H1 (cell line): ENCODE data around the gene TSR3. TPM values are rescaled to one million over a fixed set of nuclear protein-coding genes. Genes with fewer than 3 reads are reported as not detected.

Source experiments
- CTCF ChIA-PET: fragments of 300-600 bp; sonication (Branson Sonifier 250); formaldehyde crosslinking; loops from one replicate; lab custom pipeline; 2021; ENCODE audit not compliant: partially characterized antibody; lab: Charles Lee
- POLR2A ChIA-PET: fragments of 300-600 bp; sonication (Branson Sonifier 250); formaldehyde crosslinking; loops from one replicate; lab custom pipeline; 2021; ENCODE audit warnings: inconsistent platforms; ENCODE audit not compliant: partially characterized antibody; lab: Charles Lee
- DNase-seq, 2 experiments: peaks; one replicate each; pipeline versions ENCODE4 v3.0.0 to v3.0.0-alpha.2; 2010 to 2022; ENCODE audit warnings: low spot score in 2 of 2, low read depth in 1 of 2, mixed read lengths in 1 of 2
- FAIRE-seq: peaks from 2 replicates; lab custom pipeline; 2011; peaks lifted over from hg19 to GRCh38; lab: Jason Lieb, UNC
- H2AFZ ChIP-seq: 2 replicates; pipeline ENCODE4 v1.8.1; 2012; ENCODE audit warnings: low read length, inconsistent platforms
- H2AK5ac ChIP-seq: 2 replicates; pipeline ENCODE4 v1.6.1; 2013; ENCODE audit warnings: low read depth, low read length
- H2BK120ac ChIP-seq: replicated peaks from 2 replicates; pipeline ENCODE3; 2013; ENCODE audit warnings: low read depth, low read length, inconsistent platforms
- H2BK12ac ChIP-seq: 2 replicates; pipeline ENCODE4 v1.6.1; 2013; ENCODE audit warnings: low read depth, low read length
- H2BK15ac ChIP-seq: 2 replicates; pipeline ENCODE4 v1.6.1; 2013; ENCODE audit warnings: low read length
- H2BK20ac ChIP-seq: 2 replicates; pipeline ENCODE4 v1.6.1; 2013; ENCODE audit warnings: low read length
- H2BK5ac ChIP-seq: 2 replicates; pipeline ENCODE4 v1.6.1; 2013; ENCODE audit warnings: low read depth, low read length
- H3K14ac ChIP-seq: 2 replicates; pipeline ENCODE4 v1.6.1; 2013; ENCODE audit warnings: inconsistent platforms; ENCODE audit not compliant: insufficient read length
- H3K18ac ChIP-seq: 2 replicates; pipeline ENCODE4 v1.6.1; 2013; ENCODE audit warnings: low read length; ENCODE audit errors: extremely low read depth
- H3K23ac ChIP-seq: 2 replicates; pipeline ENCODE4 v1.6.1; 2013; ENCODE audit warnings: inconsistent platforms; ENCODE audit not compliant: insufficient read length
- H3K23me2 ChIP-seq: 2 replicates; pipeline ENCODE4 v1.6.1; 2013; ENCODE audit warnings: low read depth, low read length
- H3K27ac ChIP-seq: 2 replicates; pipeline ENCODE4 v1.6.1; 2011; ENCODE audit warnings: low read depth, low read length, inconsistent platforms
- H3K27me3 ChIP-seq, 4 experiments: replicated peaks in 1 of 4; 1 replicate in 1 of 4; 2 replicates in 3 of 4; pipeline versions ENCODE4 v1.6.1 to v1.8.1; 2011 to 2013; ENCODE audit warnings: low read length in 3 of 4, mild to moderate bottlenecking in 3 of 4, inconsistent platforms in 2 of 4, mixed read lengths in 2 of 4, moderate library complexity in 1 of 4; ENCODE audit not compliant: control insufficient read depth in 3 of 4, insufficient read depth in 3 of 4; ENCODE audit errors: extremely low read depth in 1 of 4
- H3K36me3 ChIP-seq, 4 experiments: 2 replicates each; pipeline versions ENCODE4 v1.6.1 to v1.8.1; 2011 to 2013; ENCODE audit warnings: mild to moderate bottlenecking in 4 of 4, low read length in 3 of 4, moderate library complexity in 2 of 4, control low read depth in 1 of 4, inconsistent platforms in 1 of 4; ENCODE audit not compliant: insufficient read depth in 4 of 4, control insufficient read depth in 2 of 4
- H3K4ac ChIP-seq: replicated peaks from 2 replicates; pipeline ENCODE3; 2013; ENCODE audit warnings: low read length, low read depth, mixed read lengths, inconsistent platforms; ENCODE audit not compliant: insufficient read length
- H3K4me1 ChIP-seq, 4 experiments: replicated peaks in 1 of 4; 1 replicate in 1 of 4; 2 replicates in 3 of 4; pipeline versions ENCODE4 v1.6.1 to v1.8.1; 2011 to 2013; ENCODE audit warnings: low read length in 3 of 4, inconsistent platforms in 2 of 4, mixed read lengths in 1 of 4; ENCODE audit not compliant: insufficient read depth in 4 of 4, control insufficient read depth in 3 of 4
- H3K4me2 ChIP-seq, 2 experiments: 2 replicates each; pipeline versions ENCODE4 v1.6.1 to v1.8.1; 2011 to 2013; ENCODE audit warnings: low read depth in 2 of 2, low read length in 2 of 2, control low read depth in 1 of 2, inconsistent platforms in 1 of 2, mild to moderate bottlenecking in 1 of 2; ENCODE audit not compliant: insufficient read depth in 1 of 2
- H3K4me3 ChIP-seq, 4 experiments: fragments of 200-600, 300-600 bp in 1 of 4; sonication (generic), shearing (Covaris generic), sonication (Bioruptor Twin) in 1 of 4; 2 replicates each; pipeline versions ENCODE4 v1.5.1 to v1.8.1; 2011 to 2016; ENCODE audit warnings: low read length in 4 of 4, low read depth in 3 of 4, control low read depth in 2 of 4, inconsistent platforms in 2 of 4, mild to moderate bottlenecking in 2 of 4, mixed read lengths in 1 of 4, moderate library complexity in 1 of 4; ENCODE audit not compliant: insufficient read depth in 2 of 4; ENCODE audit errors: extremely low read depth in 1 of 4
- H3K56ac ChIP-seq: replicated peaks from 2 replicates; pipeline ENCODE3; 2013; ENCODE audit warnings: low read depth, mild to moderate bottlenecking, mixed read lengths, low read length, inconsistent platforms; ENCODE audit not compliant: insufficient read length
- H3K79me1 ChIP-seq: 2 replicates; pipeline ENCODE4 v1.6.1; 2013; ENCODE audit warnings: low read depth, low read length, control low read depth
- H3K79me2 ChIP-seq, 2 experiments: 2 replicates each; pipeline versions ENCODE4 v1.6.1 to v1.8.1; 2012 to 2013; ENCODE audit warnings: low read length in 2 of 2, mild to moderate bottlenecking in 2 of 2, inconsistent platforms in 1 of 2; ENCODE audit not compliant: insufficient read depth in 2 of 2, control insufficient read depth in 1 of 2
- H3K9ac ChIP-seq, 4 experiments: replicated peaks in 1 of 4; 1 replicate in 1 of 4; 2 replicates in 3 of 4; pipeline versions ENCODE4 v1.6.1 to v1.8.1; 2011 to 2013; ENCODE audit warnings: low read depth in 3 of 4, low read length in 3 of 4, control low read depth in 2 of 4, mild to moderate bottlenecking in 2 of 4, moderate library complexity in 2 of 4, inconsistent platforms in 1 of 4; ENCODE audit errors: extremely low read depth in 1 of 4
- H3K9me3 ChIP-seq, 2 experiments: 2 replicates each; pipeline versions ENCODE4 v1.6.1 to v1.8.1; 2012 to 2013; ENCODE audit warnings: mild to moderate bottlenecking in 2 of 2, moderate library complexity in 2 of 2, control low read depth in 1 of 2, inconsistent platforms in 1 of 2, low read depth in 1 of 2, low read length in 1 of 2, mixed read lengths in 1 of 2; ENCODE audit not compliant: insufficient read depth in 2 of 2
- H4K20me1 ChIP-seq, 2 experiments: replicated peaks in 1 of 2; 2 replicates each; pipeline versions ENCODE3 to v1.8.1; 2011 to 2013; ENCODE audit warnings: inconsistent platforms in 2 of 2, low read length in 2 of 2, mild to moderate bottlenecking in 1 of 2; ENCODE audit not compliant: insufficient read depth in 2 of 2, control insufficient read depth in 1 of 2
- H4K5ac ChIP-seq: 2 replicates; pipeline ENCODE4 v1.6.1; 2013; ENCODE audit warnings: low read length, low read depth, mixed read lengths, inconsistent platforms; ENCODE audit not compliant: insufficient read length
- H4K8ac ChIP-seq: 2 replicates; pipeline ENCODE4 v1.8.0; 2013; ENCODE audit warnings: mild to moderate bottlenecking, moderate library complexity, low read length, inconsistent platforms; ENCODE audit not compliant: insufficient read depth; ENCODE audit errors: extremely low read depth
- H4K91ac ChIP-seq: replicated peaks from 2 replicates; pipeline ENCODE3; 2013; ENCODE audit warnings: low read length, mixed read lengths, inconsistent platforms; ENCODE audit not compliant: insufficient read length
- ASH2L ChIP-seq: fragments of 200-600, 300-600 bp; sonication (generic); IDR thresholded peaks from one replicate; pipeline ENCODE4 v1.7.1; 2017; ENCODE audit warnings: low read length
- BACH1 ChIP-seq: IDR thresholded peaks from 2 replicates; pipeline ENCODE4 v1.6.1; 2012; ENCODE audit warnings: low read length, improper control_type of control experiment
- CEBPB ChIP-seq: IDR thresholded peaks from 2 replicates; pipeline ENCODE4 v1.6.1; 2012; ENCODE audit warnings: low read depth, low read length
- GTF2F1 ChIP-seq: IDR thresholded peaks from 2 replicates; pipeline ENCODE4 v1.6.1; 2012; ENCODE audit warnings: low read depth, low read length, improper control_type of control experiment, borderline replicate concordance
- HDAC2 ChIP-seq, 2 experiments: fragments of 300-600 bp in 1 of 2; sonication (generic) in 1 of 2; IDR thresholded peaks; 2 replicates each; pipeline ENCODE4 v1.6.1; 2011 to 2012; ENCODE audit warnings: low read depth in 2 of 2, low read length in 2 of 2, mild to moderate bottlenecking in 2 of 2, moderate library complexity in 2 of 2, borderline replicate concordance in 1 of 2, inconsistent platforms in 1 of 2
- NRF1 ChIP-seq: IDR thresholded peaks from 2 replicates; pipeline ENCODE4 v1.6.1; 2011; ENCODE audit warnings: mild to moderate bottlenecking, low read depth, low read length, improper control_type of control experiment
- SRF ChIP-seq: IDR thresholded peaks from 2 replicates; pipeline ENCODE4 v1.6.1; 2011; ENCODE audit warnings: mild to moderate bottlenecking, low read depth, low read length, moderate library complexity
- TCF12 ChIP-seq: IDR thresholded peaks from 2 replicates; pipeline ENCODE4 v1.6.1; 2011; ENCODE audit warnings: low read depth, mild to moderate bottlenecking, low read length
- YY1 ChIP-seq: IDR thresholded peaks from 2 replicates; pipeline ENCODE4 v1.6.1; 2011; ENCODE audit warnings: low read depth, mild to moderate bottlenecking, low read length
- WGBS, 2 experiments: shearing (Covaris generic) in 1 of 2; methylation state at CpG; one replicate each; pipeline versions ENCODE4 v1.1.6 to v1.1.7; 2013 to 2015; ENCODE audit warnings: low lambda C conversion rate in 2 of 2, mixed read lengths in 2 of 2, inconsistent platforms in 1 of 2, low coverage in 1 of 2, missing lambda C conversion rate in 1 of 2; ENCODE audit not compliant: insufficient replicate concordance in 2 of 2, insufficient coverage in 1 of 2, insufficient read length in 1 of 2; ENCODE audit errors: extremely low coverage in 1 of 2, missing lambda C conversion rate in 1 of 2; 5-methylcytosine and 5-hydroxymethylcytosine counted together
- polyA plus RNA-seq, 7 experiments: library from polyadenylated mRNA; depleted of rRNA in 3 of 7; stranded (reverse) in 5 of 7; unstranded in 2 of 7; fragments of >200 nt in 5 of 7; fragments of 200-250 nt in 2 of 7; gene quantifications; 1 replicate in 5 of 7; 2 replicates in 1 of 7; 4 replicates in 1 of 7; pipeline versions ENCODE4 v1.2.1 to v1.2.3, GENCODE V29; 2011 to 2013; ENCODE audit warnings: missing spikeins in 2 of 7, mixed read lengths in 2 of 7
- total RNA-seq: library from RNA; stranded (reverse); fragmentation: NEBNext Ultra II Directional; extraction: Animal tissue kit (Norgen Biotek cat#: 25700); gene quantifications from 2 replicates; pipeline ENCODE4 v1.2.1, GENCODE V29; 2021

Gene TSR3
- total and polyA plus RNA-seq, 2 of the 8 experiments (the other 6 are each of a cell fraction or from before 2014, with no cell fraction given), result 43.1 to 52.3 TPM

GRCh38 chr16:1351215-1351581, 480 bp downstream of the TSR3 start:
- ChIA-PET CTCF (interaction anchor here (7.1 to 11.1 kb wide), 2 partner anchors 14 to 20 kb away, joined by 43 to 52 read pairs; partner anchors contain the start of gene BAIAP3), POLR2A (interaction anchor here (1.3 kb wide), 1 partner anchor 9 kb away, joined by 5 read pairs; no protein-coding TSS in a partner anchor)
- Histone ChIP-seq H4K5ac (no peak overlapping the region), H3K23me2 (peaks cover 14% of the 10 kb centered on the region), H2BK5ac (0 out of 2 replicates have a peak overlapping the region, but pooled peaks have one; percentile 16), H3K4me1 (peaks cover 0 to 7% (median 4%) of the 10 kb centered on the region in 4 experiments; a peak in 3 of 7 replicates), H4K8ac (peak overlapping the region; percentile 92), H2BK12ac (no peak overlapping the region), H2AK5ac (no peak overlapping the region), H3K79me1 (peaks cover 18% of the 10 kb centered on the region), H4K20me1 (peaks cover 0 to 15% of the 10 kb centered on the region in 2 experiments), H2BK120ac (no peak overlapping the region), H3K4me2 (peak overlapping the region; percentile 88 to 99), H2BK20ac (no peak overlapping the region), H3K36me3 (peaks cover 4 to 9% (median 5%) of the 10 kb centered on the region in 4 experiments; a peak in 4 of 8 replicates), H4K91ac (peak overlapping the region; percentile 3), H3K27me3 (no peaks in the 10 kb centered on the region; a peak in 1 of 7 replicates), H2BK15ac (no peak overlapping the region), H3K9ac (peak overlapping the region; percentile 42 to 76 (median 73); a peak in 6 of 7 replicates), H3K27ac (peak overlapping the region; percentile 64; the same call in 1 of the 2 replicates), H3K9me3 (no peaks in the 10 kb centered on the region), H2AFZ (no peak overlapping the region), H3K4ac (peak overlapping the region; percentile 91), H3K23ac (no peak overlapping the region), H3K79me2 (peaks cover 0 to 46% of the 10 kb centered on the region in 2 experiments; a peak in 2 of 4 replicates), H3K18ac (0 out of 2 replicates have a peak overlapping the region, but pooled peaks have one; percentile 32), H3K14ac (no peak overlapping the region), H3K56ac (no peak overlapping the region), H3K4me3 (peak overlapping the region; percentile 74 to 97 (median 88))
- DNase-seq (peak in 1 of 2 experiments; percentile 61), FAIRE-seq (no peak)
- WGBS, 2 experiments, result 6% methylated on average over 30 of the region's 35 CpGs; no CpG with 5 or more reads in 1 of the 2 experiments
- TF ChIP-seq NRF1 (no peak), BACH1 (no peak), CEBPB (no peak), SRF (no peak), GTF2F1 (no peak), ASH2L (no peak), HDAC2 (IDR thresholded peaks at IDR 0.05; ENCODE audit: borderline replicate concordance in 1 of 2, low read depth in 2 of 2, low read length in 2 of 2) (no peak), TCF12 (no peak), YY1 (no peak)
